Activated naive CD4-positive, alpha-beta T cell treated with anti-CD3 and anti-CD28 coated beads, Interleukin-2, amount 10 ng/mL, durations not matched to agents 7 days and 5 days (primary cell): ENCODE results near the gene SBSN.

Experiments used
- CTCF ChIA-PET: fragments of 350-600 bp; sonication (Branson Sonifier 250); formaldehyde crosslinking; loops from one replicate; lab custom pipeline; 2021; ENCODE audit warnings: antibody characterized with exemption; lab: Charles Lee
- DNase-seq: peaks from one replicate; pipeline ENCODE4 v3.0.0-alpha.2; 2020
- H3K27ac Mint-ChIP-seq: one replicate; pipeline ENCODE4 v1.8.0; 2021; ENCODE audit warnings: mild to moderate bottlenecking, moderate library complexity, mixed read lengths
- H3K27me3 Mint-ChIP-seq: one replicate; pipeline ENCODE4 v1.8.0; 2021; ENCODE audit warnings: mild to moderate bottlenecking, mixed read lengths
- H3K36me3 Mint-ChIP-seq: one replicate; pipeline ENCODE4 v1.8.0; 2021; ENCODE audit warnings: mixed read lengths
- H3K4me1 Mint-ChIP-seq: one replicate; pipeline ENCODE4 v1.8.0; 2021; ENCODE audit warnings: mixed read lengths
- H3K4me3 Mint-ChIP-seq: one replicate; pipeline ENCODE4 v1.8.0; 2021; ENCODE audit warnings: mild to moderate bottlenecking, moderate library complexity, mixed read lengths
- H3K9me3 Mint-ChIP-seq: one replicate; pipeline ENCODE4 v1.8.0; 2021; ENCODE audit warnings: mixed read lengths

Gene SBSN

GRCh38 chr19:35474104-35474503 lies 54.0 kb downstream of the SBSN start:
- DNase-seq = no peak
- no peaks in the 10 kb centered on the region for H3K4me1 Mint-ChIP-seq
- CTCF ChIA-PET = interaction anchor here (1.5 to 1.7 kb wide), 2 partner anchors 21 to 121 kb away, joined by 5 to 7 read pairs; no protein-coding TSS in a partner anchor
- no peak overlapping the region for H3K4me3 Mint-ChIP-seq
- H3K36me3 Mint-ChIP-seq = no peaks in the 10 kb centered on the region
- no peak overlapping the region for H3K27ac Mint-ChIP-seq
- H3K27me3 Mint-ChIP-seq = peaks cover 26% of the 10 kb centered on the region
- no peaks in the 10 kb centered on the region for H3K9me3 Mint-ChIP-seq
